Nephron (organoid): ENCODE measurements around the gene MTNR1A.
"Not testable (repeated sequence)": the region's sequence is repeated elsewhere in the genome, so short reads cannot be mapped to it uniquely, and the experiment has no call there.

ENCODE experiments used
- H3K27ac Mint-ChIP-seq, 3 experiments: 2 replicates each; pipeline ENCODE4 v1.8.0; 2020; ENCODE audit warnings: mixed read lengths in 3 of 3, mild to moderate bottlenecking in 2 of 3, moderate library complexity in 1 of 3
- H3K27me3 Mint-ChIP-seq: 2 replicates; pipeline ENCODE4 v1.8.0; 2021; ENCODE audit warnings: low read depth, mild to moderate bottlenecking, moderate library complexity, mixed read lengths
- H3K36me3 Mint-ChIP-seq: 2 replicates; pipeline ENCODE4 v1.8.0; 2020; ENCODE audit warnings: low read depth, mixed read lengths
- H3K4me1 Mint-ChIP-seq: 2 replicates; pipeline ENCODE4 v1.8.0; 2020; ENCODE audit warnings: mixed read lengths
- H3K4me3 Mint-ChIP-seq, 3 experiments: 2 replicates each; pipeline ENCODE4 v1.8.0; 2020; ENCODE audit warnings: mild to moderate bottlenecking in 3 of 3, mixed read lengths in 3 of 3, moderate library complexity in 2 of 3
- H3K9me3 Mint-ChIP-seq: 2 replicates; pipeline ENCODE4 v1.8.0; 2020; ENCODE audit warnings: mixed read lengths
- CTCF ChIP-seq, 3 experiments: fragments of 200-600 bp; sonication (generic); IDR thresholded peaks; one replicate each; pipeline ENCODE4 v1.5.0; 2021; ENCODE audit warnings: antibody characterized with exemption in 3 of 3; ENCODE audit not compliant: unreplicated experiment in 3 of 3

The MTNR1A gene

GRCh38 chr4:186545436-186545835 is 9.9 kb downstream of the MTNR1A start:
- Mint-ChIP-seq H3K9me3 (peaks cover 17% of the 10 kb centered on the region), H3K4me3 (no peak overlapping the region), H3K27ac (no peak overlapping the region), H3K4me1 (no peaks in the 10 kb centered on the region), H3K27me3 (peaks cover 14% of the 10 kb centered on the region), H3K36me3 (no peaks in the 10 kb centered on the region)
- TF ChIP-seq CTCF (IDR thresholded peaks at IDR 0.05; ENCODE audit: unreplicated experiment in 3 of 3) = no peak

- peaks cover 19% of the 10 kb centered on the region for H3K9me3 Mint-ChIP-seq
- H3K27ac Mint-ChIP-seq = no peak overlapping the region
- no peaks in the 10 kb centered on the region for H3K4me1 Mint-ChIP-seq
- no peaks in the 10 kb centered on the region for H3K36me3 Mint-ChIP-seq
- no peak for TF ChIP-seq CTCF (IDR thresholded peaks at IDR 0.05; ENCODE audit: unreplicated experiment in 3 of 3)
- H3K4me3 Mint-ChIP-seq = no peak overlapping the region
- H3K27me3 Mint-ChIP-seq = no peaks in the 10 kb centered on the region
Observed at GRCh38 chr4:186543206-186543605, 12.2 kb downstream of the MTNR1A start.

- Mint-ChIP-seq H3K36me3 (no peaks in the 10 kb centered on the region), H3K4me3 (no peak overlapping the region), H3K27ac (no peak overlapping the region), H3K27me3 (no peaks in the 10 kb centered on the region), H3K4me1 (no peaks in the 10 kb centered on the region), H3K9me3 (peaks cover 14% of the 10 kb centered on the region)
- no peak for TF ChIP-seq CTCF (IDR thresholded peaks at IDR 0.05; ENCODE audit: unreplicated experiment in 3 of 3)
Observed at GRCh38 chr4:186541801-186542200, 13.6 kb downstream of the MTNR1A start.

- H3K27me3 Mint-ChIP-seq = no peaks in the 10 kb centered on the region
- H3K36me3 Mint-ChIP-seq = no peaks in the 10 kb centered on the region
- no peak for TF ChIP-seq CTCF (IDR thresholded peaks at IDR 0.05; ENCODE audit: unreplicated experiment in 3 of 3)
- H3K4me3 Mint-ChIP-seq = no peak overlapping the region
- H3K4me1 Mint-ChIP-seq = no peaks in the 10 kb centered on the region
- no peak overlapping the region for H3K27ac Mint-ChIP-seq
- H3K9me3 Mint-ChIP-seq = peaks cover 7% of the 10 kb centered on the region
Observed at GRCh38 chr4:186537843-186538521, 17.4 kb downstream of the MTNR1A start.

GRCh38 chr4:186536285-186536684 is 19.1 kb downstream of the MTNR1A start:
- Mint-ChIP-seq H3K27me3 (no peaks in the 10 kb centered on the region), H3K36me3 (no peaks in the 10 kb centered on the region), H3K27ac (no peak overlapping the region), H3K4me3 (no peak overlapping the region), H3K4me1 (no peaks in the 10 kb centered on the region), H3K9me3 (peaks cover 2% of the 10 kb centered on the region)
- no peak for TF ChIP-seq CTCF (IDR thresholded peaks at IDR 0.05; ENCODE audit: unreplicated experiment in 3 of 3)

GRCh38 chr4:186534056-186534455 is 21.3 kb downstream of the MTNR1A start:
- Mint-ChIP-seq H3K4me3 (no peak overlapping the region), H3K27ac (no peak overlapping the region), H3K4me1 (no peaks in the 10 kb centered on the region), H3K27me3 (no peaks in the 10 kb centered on the region), H3K9me3 (no peaks in the 10 kb centered on the region), H3K36me3 (no peaks in the 10 kb centered on the region)
- no peak for TF ChIP-seq CTCF (IDR thresholded peaks at IDR 0.05; ENCODE audit: unreplicated experiment in 3 of 3)

GRCh38 chr4:186523927-186524326 is 31.4 kb downstream of the MTNR1A start:
- not testable (repeated sequence) for H3K9me3 Mint-ChIP-seq, H3K36me3 Mint-ChIP-seq, H3K4me1 Mint-ChIP-seq, H3K27ac Mint-ChIP-seq, H3K27me3 Mint-ChIP-seq, H3K4me3 Mint-ChIP-seq
